H1 (cell line): Measurements from ENCODE around the gene ZNF581. TPM values are rescaled to one million over a fixed set of nuclear protein-coding genes. Genes with fewer than 3 reads are reported as not detected.
A peak's percentile ranks its signal among the peaks of the same experiment; 100 is the strongest.

ENCODE experiments used
- CTCF ChIA-PET: fragments of 300-600 bp; sonication (Branson Sonifier 250); formaldehyde crosslinking; loops from one replicate; lab custom pipeline; 2021; ENCODE audit not compliant: partially characterized antibody; lab: Charles Lee
- POLR2A ChIA-PET: fragments of 300-600 bp; sonication (Branson Sonifier 250); formaldehyde crosslinking; loops from one replicate; lab custom pipeline; 2021; ENCODE audit warnings: inconsistent platforms; ENCODE audit not compliant: partially characterized antibody; lab: Charles Lee
- DNase-seq, 2 experiments: peaks; one replicate each; pipeline versions ENCODE4 v3.0.0 to v3.0.0-alpha.2; 2010 to 2022; ENCODE audit warnings: low spot score in 2 of 2, low read depth in 1 of 2, mixed read lengths in 1 of 2
- FAIRE-seq: peaks from 2 replicates; lab custom pipeline; 2011; peaks lifted over from hg19 to GRCh38; lab: Jason Lieb, UNC
- H2AFZ ChIP-seq: 2 replicates; pipeline ENCODE4 v1.8.1; 2012; ENCODE audit warnings: low read length, inconsistent platforms
- H2AK5ac ChIP-seq: 2 replicates; pipeline ENCODE4 v1.6.1; 2013; ENCODE audit warnings: low read depth, low read length
- H2BK120ac ChIP-seq: replicated peaks from 2 replicates; pipeline ENCODE3; 2013; ENCODE audit warnings: low read depth, low read length, inconsistent platforms
- H2BK12ac ChIP-seq: 2 replicates; pipeline ENCODE4 v1.6.1; 2013; ENCODE audit warnings: low read depth, low read length
- H2BK15ac ChIP-seq: 2 replicates; pipeline ENCODE4 v1.6.1; 2013; ENCODE audit warnings: low read length
- H2BK20ac ChIP-seq: 2 replicates; pipeline ENCODE4 v1.6.1; 2013; ENCODE audit warnings: low read length
- H2BK5ac ChIP-seq: 2 replicates; pipeline ENCODE4 v1.6.1; 2013; ENCODE audit warnings: low read depth, low read length
- H3K14ac ChIP-seq: 2 replicates; pipeline ENCODE4 v1.6.1; 2013; ENCODE audit warnings: inconsistent platforms; ENCODE audit not compliant: insufficient read length
- H3K18ac ChIP-seq: 2 replicates; pipeline ENCODE4 v1.6.1; 2013; ENCODE audit warnings: low read length; ENCODE audit errors: extremely low read depth
- H3K23ac ChIP-seq: 2 replicates; pipeline ENCODE4 v1.6.1; 2013; ENCODE audit warnings: inconsistent platforms; ENCODE audit not compliant: insufficient read length
- H3K23me2 ChIP-seq: 2 replicates; pipeline ENCODE4 v1.6.1; 2013; ENCODE audit warnings: low read depth, low read length
- H3K27ac ChIP-seq: 2 replicates; pipeline ENCODE4 v1.6.1; 2011; ENCODE audit warnings: low read depth, low read length, inconsistent platforms
- H3K27me3 ChIP-seq, 4 experiments: replicated peaks in 1 of 4; 1 replicate in 1 of 4; 2 replicates in 3 of 4; pipeline versions ENCODE4 v1.6.1 to v1.8.1; 2011 to 2013; ENCODE audit warnings: low read length in 3 of 4, mild to moderate bottlenecking in 3 of 4, inconsistent platforms in 2 of 4, mixed read lengths in 2 of 4, moderate library complexity in 1 of 4; ENCODE audit not compliant: control insufficient read depth in 3 of 4, insufficient read depth in 3 of 4; ENCODE audit errors: extremely low read depth in 1 of 4
- H3K36me3 ChIP-seq, 4 experiments: 2 replicates each; pipeline versions ENCODE4 v1.6.1 to v1.8.1; 2011 to 2013; ENCODE audit warnings: mild to moderate bottlenecking in 4 of 4, low read length in 3 of 4, moderate library complexity in 2 of 4, control low read depth in 1 of 4, inconsistent platforms in 1 of 4; ENCODE audit not compliant: insufficient read depth in 4 of 4, control insufficient read depth in 2 of 4
- H3K4ac ChIP-seq: replicated peaks from 2 replicates; pipeline ENCODE3; 2013; ENCODE audit warnings: low read length, low read depth, mixed read lengths, inconsistent platforms; ENCODE audit not compliant: insufficient read length
- H3K4me1 ChIP-seq, 4 experiments: replicated peaks in 1 of 4; 1 replicate in 1 of 4; 2 replicates in 3 of 4; pipeline versions ENCODE4 v1.6.1 to v1.8.1; 2011 to 2013; ENCODE audit warnings: low read length in 3 of 4, inconsistent platforms in 2 of 4, mixed read lengths in 1 of 4; ENCODE audit not compliant: insufficient read depth in 4 of 4, control insufficient read depth in 3 of 4
- H3K4me2 ChIP-seq, 2 experiments: 2 replicates each; pipeline versions ENCODE4 v1.6.1 to v1.8.1; 2011 to 2013; ENCODE audit warnings: low read depth in 2 of 2, low read length in 2 of 2, control low read depth in 1 of 2, inconsistent platforms in 1 of 2, mild to moderate bottlenecking in 1 of 2; ENCODE audit not compliant: insufficient read depth in 1 of 2
- H3K4me3 ChIP-seq, 4 experiments: fragments of 200-600, 300-600 bp in 1 of 4; sonication (generic), shearing (Covaris generic), sonication (Bioruptor Twin) in 1 of 4; 2 replicates each; pipeline versions ENCODE4 v1.5.1 to v1.8.1; 2011 to 2016; ENCODE audit warnings: low read length in 4 of 4, low read depth in 3 of 4, control low read depth in 2 of 4, inconsistent platforms in 2 of 4, mild to moderate bottlenecking in 2 of 4, mixed read lengths in 1 of 4, moderate library complexity in 1 of 4; ENCODE audit not compliant: insufficient read depth in 2 of 4; ENCODE audit errors: extremely low read depth in 1 of 4
- H3K56ac ChIP-seq: replicated peaks from 2 replicates; pipeline ENCODE3; 2013; ENCODE audit warnings: low read depth, mild to moderate bottlenecking, mixed read lengths, low read length, inconsistent platforms; ENCODE audit not compliant: insufficient read length
- H3K79me1 ChIP-seq: 2 replicates; pipeline ENCODE4 v1.6.1; 2013; ENCODE audit warnings: low read depth, low read length, control low read depth
- H3K79me2 ChIP-seq, 2 experiments: 2 replicates each; pipeline versions ENCODE4 v1.6.1 to v1.8.1; 2012 to 2013; ENCODE audit warnings: low read length in 2 of 2, mild to moderate bottlenecking in 2 of 2, inconsistent platforms in 1 of 2; ENCODE audit not compliant: insufficient read depth in 2 of 2, control insufficient read depth in 1 of 2
- H3K9ac ChIP-seq, 4 experiments: replicated peaks in 1 of 4; 1 replicate in 1 of 4; 2 replicates in 3 of 4; pipeline versions ENCODE4 v1.6.1 to v1.8.1; 2011 to 2013; ENCODE audit warnings: low read depth in 3 of 4, low read length in 3 of 4, control low read depth in 2 of 4, mild to moderate bottlenecking in 2 of 4, moderate library complexity in 2 of 4, inconsistent platforms in 1 of 4; ENCODE audit errors: extremely low read depth in 1 of 4
- H3K9me3 ChIP-seq, 2 experiments: 2 replicates each; pipeline versions ENCODE4 v1.6.1 to v1.8.1; 2012 to 2013; ENCODE audit warnings: mild to moderate bottlenecking in 2 of 2, moderate library complexity in 2 of 2, control low read depth in 1 of 2, inconsistent platforms in 1 of 2, low read depth in 1 of 2, low read length in 1 of 2, mixed read lengths in 1 of 2; ENCODE audit not compliant: insufficient read depth in 2 of 2
- H4K20me1 ChIP-seq, 2 experiments: replicated peaks in 1 of 2; 2 replicates each; pipeline versions ENCODE3 to v1.8.1; 2011 to 2013; ENCODE audit warnings: inconsistent platforms in 2 of 2, low read length in 2 of 2, mild to moderate bottlenecking in 1 of 2; ENCODE audit not compliant: insufficient read depth in 2 of 2, control insufficient read depth in 1 of 2
- H4K5ac ChIP-seq: 2 replicates; pipeline ENCODE4 v1.6.1; 2013; ENCODE audit warnings: low read length, low read depth, mixed read lengths, inconsistent platforms; ENCODE audit not compliant: insufficient read length
- H4K8ac ChIP-seq: 2 replicates; pipeline ENCODE4 v1.8.0; 2013; ENCODE audit warnings: mild to moderate bottlenecking, moderate library complexity, low read length, inconsistent platforms; ENCODE audit not compliant: insufficient read depth; ENCODE audit errors: extremely low read depth
- H4K91ac ChIP-seq: replicated peaks from 2 replicates; pipeline ENCODE3; 2013; ENCODE audit warnings: low read length, mixed read lengths, inconsistent platforms; ENCODE audit not compliant: insufficient read length
- BRCA1 ChIP-seq: IDR thresholded peaks from 2 replicates; pipeline ENCODE4 v1.6.1; 2012; ENCODE audit warnings: low read depth, low read length, improper control_type of control experiment
- RNF2 ChIP-seq: fragments of 200-900, 300-1000 bp; sonication (generic); IDR thresholded peaks from 2 replicates; pipeline ENCODE4 v1.7.1; 2016; ENCODE audit warnings: borderline replicate concordance, low read depth, mild to moderate bottlenecking, antibody characterized with exemption, low read length; ENCODE audit not compliant: poor library complexity, severe bottlenecking; ENCODE audit errors: missing control alignments
- WGBS, 2 experiments: shearing (Covaris generic) in 1 of 2; methylation state at CpG; one replicate each; pipeline versions ENCODE4 v1.1.6 to v1.1.7; 2013 to 2015; ENCODE audit warnings: low lambda C conversion rate in 2 of 2, mixed read lengths in 2 of 2, inconsistent platforms in 1 of 2, low coverage in 1 of 2, missing lambda C conversion rate in 1 of 2; ENCODE audit not compliant: insufficient replicate concordance in 2 of 2, insufficient coverage in 1 of 2, insufficient read length in 1 of 2; ENCODE audit errors: extremely low coverage in 1 of 2, missing lambda C conversion rate in 1 of 2; 5-methylcytosine and 5-hydroxymethylcytosine counted together
- polyA plus RNA-seq, 7 experiments: library from polyadenylated mRNA; depleted of rRNA in 3 of 7; stranded (reverse) in 5 of 7; unstranded in 2 of 7; fragments of >200 nt in 5 of 7; fragments of 200-250 nt in 2 of 7; gene quantifications; 1 replicate in 5 of 7; 2 replicates in 1 of 7; 4 replicates in 1 of 7; pipeline versions ENCODE4 v1.2.1 to v1.2.3, GENCODE V29; 2011 to 2013; ENCODE audit warnings: missing spikeins in 2 of 7, mixed read lengths in 2 of 7
- total RNA-seq: library from RNA; stranded (reverse); fragmentation: NEBNext Ultra II Directional; extraction: Animal tissue kit (Norgen Biotek cat#: 25700); gene quantifications from 2 replicates; pipeline ENCODE4 v1.2.1, GENCODE V29; 2021

Gene ZNF581
- total and polyA plus RNA-seq, 2 of the 8 experiments (the other 6 are each of a cell fraction or from before 2014, with no cell fraction given): 73.0 to 76.1 TPM

- H3K23me2 ChIP-seq: peaks cover 5% of the 10 kb centered on the region; the same call in 1 of the 2 replicates
- no peak overlapping the region for H2BK12ac ChIP-seq
- no peak overlapping the region for H3K23ac ChIP-seq
- no peak overlapping the region for H2BK5ac ChIP-seq
- H3K4me2 ChIP-seq: peak overlapping the region; percentile 70 to 90
- DNase-seq: no peak
- H3K36me3 ChIP-seq: peaks cover 7 to 19% (median 17%) of the 10 kb centered on the region in 4 experiments; a peak in 7 of 8 replicates
- TF ChIP-seq RNF2: no peak
- no peak for TF ChIP-seq BRCA1
- no peak overlapping the region; the same call in 1 of the 2 replicates for H3K27ac ChIP-seq
- no peak overlapping the region for H4K5ac ChIP-seq
- no peak overlapping the region for H3K14ac ChIP-seq
- peaks cover 12 to 28% of the 10 kb centered on the region in 2 experiments for H4K20me1 ChIP-seq
- H3K4me1 ChIP-seq: peaks cover 0 to 6% (median 3%) of the 10 kb centered on the region in 4 experiments; a peak in 4 of 7 replicates
- H2AFZ ChIP-seq: no peak overlapping the region
- peak overlapping the region; percentile 1; the same call in 1 of the 2 replicates for H2AK5ac ChIP-seq
- no peak overlapping the region for H3K4ac ChIP-seq
- WGBS, 2 experiments: 40% methylated on average over 16 of the region's 16 CpGs; no CpG with 5 or more reads in 1 of the 2 experiments
- H3K27me3 ChIP-seq: no peaks in the 10 kb centered on the region
- no peak overlapping the region for H2BK120ac ChIP-seq
- ChIA-PET POLR2A (interaction anchor here (0.9 to 1.7 kb wide), 4 partner anchors 12 to 28 kb away, joined by 3 to 11 read pairs (median 4); partner anchors contain the start of gene CCDC106), CTCF (interaction anchor here (1.0 kb wide), 2 partner anchors 27 to 33 kb away, joined by 3 read pairs; no protein-coding TSS in a partner anchor)
- no peak overlapping the region for H2BK20ac ChIP-seq
- peak overlapping the region; percentile 83 to 95 (median 92) for H3K4me3 ChIP-seq
- H3K79me1 ChIP-seq: peaks cover 21% of the 10 kb centered on the region
- H3K18ac ChIP-seq: no peak overlapping the region; the same call in 1 of the 2 replicates
- no peaks in the 10 kb centered on the region for H3K9me3 ChIP-seq
- no peak overlapping the region for H2BK15ac ChIP-seq
- peak overlapping the region; percentile 69; the same call in 1 of the 2 replicates for H4K8ac ChIP-seq
- H3K9ac ChIP-seq: peak overlapping the region; percentile 76 to 94 (median 80)
- H3K56ac ChIP-seq: no peak overlapping the region
- no peak for FAIRE-seq
- H4K91ac ChIP-seq: no peak overlapping the region
- peaks cover 21 to 72% of the 10 kb centered on the region in 2 experiments for H3K79me2 ChIP-seq
Measured at GRCh38 chr19:55675661-55676354, 32.4 kb downstream of the ZNF581 start.
